LNCAP (cell line): ENCODE measurements around the gene OMD.

ENCODE experiments used
- TF ChIP-seq, protein P1 (sequence below): fragments of 450-650 bp; IDR thresholded peaks from 2 replicates; pipeline ENCODE4 v1.5.1; 2017; ENCODE audit warnings: mild to moderate bottlenecking

OMD gene

DNA sequence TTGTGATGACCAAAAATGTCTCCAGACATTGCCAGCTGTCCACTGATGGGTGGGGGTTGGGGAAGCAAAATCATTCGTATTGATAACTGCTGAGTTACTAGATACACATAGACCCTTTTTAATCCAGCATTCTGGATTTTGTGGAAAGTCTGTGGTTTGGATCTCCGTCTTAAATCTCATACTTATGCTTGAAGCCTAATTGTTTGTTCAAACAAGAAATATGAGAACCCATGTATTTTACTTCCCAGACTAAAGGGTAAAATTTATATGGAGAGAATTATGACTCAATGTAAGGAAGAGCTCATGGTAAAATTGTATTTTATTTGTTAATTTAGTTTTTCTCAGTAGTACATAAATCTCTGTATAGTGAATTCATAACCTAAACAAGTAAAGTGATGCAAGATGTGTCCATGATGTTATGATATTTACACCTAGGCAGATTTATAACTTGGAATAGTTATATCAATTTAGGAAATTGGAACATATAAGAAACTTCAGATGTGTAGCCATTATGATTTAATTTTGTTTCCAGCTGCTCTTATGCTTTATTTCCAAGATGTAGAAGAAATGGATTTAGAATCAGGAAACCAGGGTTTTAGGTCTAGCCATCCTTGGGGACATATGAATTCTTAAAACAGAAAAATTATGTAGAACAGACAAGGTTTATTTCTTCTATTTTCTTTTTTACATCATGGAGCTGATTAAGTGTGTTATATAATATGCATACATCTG lies 15.4 kb downstream of the OMD start:
- TF ChIP-seq, protein P1, sequence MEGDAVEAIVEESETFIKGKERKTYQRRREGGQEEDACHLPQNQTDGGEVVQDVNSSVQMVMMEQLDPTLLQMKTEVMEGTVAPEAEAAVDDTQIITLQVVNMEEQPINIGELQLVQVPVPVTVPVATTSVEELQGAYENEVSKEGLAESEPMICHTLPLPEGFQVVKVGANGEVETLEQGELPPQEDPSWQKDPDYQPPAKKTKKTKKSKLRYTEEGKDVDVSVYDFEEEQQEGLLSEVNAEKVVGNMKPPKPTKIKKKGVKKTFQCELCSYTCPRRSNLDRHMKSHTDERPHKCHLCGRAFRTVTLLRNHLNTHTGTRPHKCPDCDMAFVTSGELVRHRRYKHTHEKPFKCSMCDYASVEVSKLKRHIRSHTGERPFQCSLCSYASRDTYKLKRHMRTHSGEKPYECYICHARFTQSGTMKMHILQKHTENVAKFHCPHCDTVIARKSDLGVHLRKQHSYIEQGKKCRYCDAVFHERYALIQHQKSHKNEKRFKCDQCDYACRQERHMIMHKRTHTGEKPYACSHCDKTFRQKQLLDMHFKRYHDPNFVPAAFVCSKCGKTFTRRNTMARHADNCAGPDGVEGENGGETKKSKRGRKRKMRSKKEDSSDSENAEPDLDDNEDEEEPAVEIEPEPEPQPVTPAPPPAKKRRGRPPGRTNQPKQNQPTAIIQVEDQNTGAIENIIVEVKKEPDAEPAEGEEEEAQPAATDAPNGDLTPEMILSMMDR: no peak

DNA sequence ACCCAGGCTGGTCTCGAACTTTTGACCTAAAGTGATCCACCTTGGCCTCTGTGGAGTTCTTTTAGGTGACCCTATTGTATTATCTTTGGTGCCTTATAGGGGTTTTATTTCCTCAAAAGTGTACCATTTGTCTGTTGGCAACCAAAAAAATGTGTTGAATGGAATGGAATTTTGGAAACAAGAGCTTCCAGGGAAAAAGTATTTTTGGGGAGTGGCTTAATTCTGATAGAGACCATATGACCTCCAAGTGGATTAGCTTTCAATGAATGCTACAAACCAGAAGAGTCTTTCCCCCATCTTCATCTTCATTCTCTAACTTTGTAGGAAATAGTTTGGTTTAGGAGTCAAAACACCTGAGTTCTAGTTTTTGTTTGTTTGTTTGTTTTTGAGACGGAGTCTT lies 16.5 kb downstream of the OMD start:
- TF ChIP-seq, protein P1: no peak

DNA sequence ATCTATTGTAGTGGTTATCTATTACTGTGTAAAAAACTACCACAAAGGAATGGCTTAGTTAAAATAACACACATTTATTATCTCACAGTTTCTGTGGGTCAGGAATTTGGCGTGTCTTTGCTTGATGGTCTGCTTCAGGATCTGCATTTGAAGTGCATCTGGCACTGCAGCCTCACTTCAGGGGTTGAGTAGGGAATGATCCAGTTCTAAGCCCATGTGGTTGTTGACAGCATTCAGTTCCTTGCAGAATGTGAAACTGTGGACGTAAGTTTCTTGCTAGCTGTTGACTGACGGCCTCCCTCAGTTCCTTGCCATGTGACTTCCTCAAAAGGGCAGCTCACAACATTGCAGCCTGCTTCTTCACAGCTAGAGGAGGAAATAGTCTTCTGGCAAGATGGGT lies 17.8 kb downstream of the OMD start:
- TF ChIP-seq, protein P1: no peak

DNA sequence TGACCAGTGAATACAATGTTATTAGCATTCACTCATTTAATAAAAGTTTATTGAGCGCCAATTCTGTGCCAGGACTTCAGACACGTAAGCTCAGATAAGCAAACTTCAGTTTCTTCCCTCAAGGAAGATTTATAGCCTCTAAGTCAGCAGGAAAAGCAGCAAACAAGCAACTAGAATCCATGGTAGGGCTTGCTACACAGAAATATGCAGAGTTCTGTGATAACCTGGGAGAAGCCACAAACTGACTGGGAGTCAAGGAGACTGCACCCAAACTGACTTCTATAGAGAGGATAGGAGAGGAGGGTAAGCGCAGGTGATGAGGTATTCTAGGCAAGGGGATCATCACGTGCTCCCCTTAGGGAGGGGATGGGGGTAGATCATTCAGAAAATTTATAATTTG lies 18.5 kb downstream of the OMD start:
- TF ChIP-seq, protein P1: no peak

DNA sequence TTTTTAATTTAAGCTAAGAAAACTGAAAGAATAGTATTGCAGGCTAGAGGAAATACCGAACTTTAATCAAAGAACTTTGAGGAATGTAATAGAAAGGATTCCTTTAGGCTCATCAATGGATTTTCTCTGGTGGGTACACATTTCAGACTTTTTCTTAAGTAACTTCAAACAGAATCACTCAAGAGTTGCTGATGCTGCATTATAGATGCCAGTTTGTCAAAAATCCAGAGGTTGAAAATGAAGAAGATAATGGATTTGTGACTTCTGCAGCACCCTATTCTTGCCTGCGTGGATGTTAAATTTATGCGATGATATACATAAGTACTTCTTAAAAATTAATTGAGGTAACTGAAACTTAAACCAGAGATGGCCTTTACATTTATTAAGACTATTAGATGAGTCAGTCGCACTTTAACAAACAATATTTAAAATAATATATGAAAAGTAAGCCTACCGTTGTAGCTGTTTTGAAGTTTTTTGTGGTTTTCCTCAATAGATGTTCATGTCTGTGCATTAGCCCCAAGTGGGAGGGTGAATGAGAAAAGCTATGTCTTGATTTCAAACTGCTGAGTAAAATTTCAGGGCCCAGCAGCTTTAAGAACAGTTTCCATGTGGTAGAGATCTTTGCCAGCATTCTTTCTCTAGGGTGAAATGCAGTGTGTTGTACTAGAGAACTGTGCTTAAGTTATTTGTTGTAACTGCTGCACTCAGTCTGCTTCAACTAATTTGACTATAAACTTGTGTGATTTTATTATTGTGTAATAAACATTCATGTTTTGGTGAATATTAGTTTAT lies 20.0 kb downstream of the OMD start, which contains the start of gene OGN:
Gene OGN (minus strand): TSS at position 537 of the 795 bp plus-strand sequence. CDS start 1,171 bp downstream, outside the sequence.
- TF ChIP-seq, protein P1: no peak

DNA sequence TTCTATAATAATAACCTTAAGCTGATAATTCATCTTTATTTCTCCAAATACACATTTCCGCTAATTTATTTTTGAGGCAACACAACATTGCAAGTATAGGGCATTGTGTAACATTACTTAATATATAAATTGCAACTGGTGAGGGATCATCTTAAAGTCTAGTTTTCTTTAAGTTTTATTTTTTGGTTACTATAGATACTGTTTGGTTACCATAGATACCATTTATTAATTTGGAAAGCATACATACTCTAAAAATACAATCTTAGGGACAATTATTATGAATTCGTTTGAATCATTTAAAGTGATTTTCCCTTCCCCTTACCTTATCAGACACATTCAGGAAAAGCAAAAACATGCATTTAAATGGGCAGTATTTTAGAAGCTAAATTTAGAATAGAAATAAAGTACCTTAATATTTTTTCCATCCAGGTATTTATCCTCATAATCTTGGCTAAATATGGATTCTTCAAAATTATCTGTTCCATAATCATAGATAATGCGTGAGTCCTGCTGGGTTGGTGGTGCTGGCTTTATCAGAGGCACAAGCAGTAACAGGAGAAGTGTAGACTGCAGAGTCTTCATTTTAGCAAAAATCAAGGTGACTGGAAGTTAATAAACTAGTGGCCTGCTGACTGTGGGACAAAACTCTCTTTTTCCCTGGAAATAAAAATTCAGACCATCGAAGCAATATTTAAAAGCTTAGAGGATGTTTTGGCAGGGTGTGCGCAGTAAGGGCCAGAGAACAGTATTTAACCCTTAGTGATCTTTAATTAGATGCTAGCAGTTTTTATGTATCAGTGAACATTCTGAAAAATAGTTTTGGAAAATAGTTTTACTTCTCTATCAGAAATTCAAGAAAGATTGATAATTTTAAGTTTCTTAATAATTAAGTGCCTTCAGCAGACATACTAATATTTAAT lies 21.2 kb downstream of the OMD start:
- TF ChIP-seq, protein P1: no peak

DNA sequence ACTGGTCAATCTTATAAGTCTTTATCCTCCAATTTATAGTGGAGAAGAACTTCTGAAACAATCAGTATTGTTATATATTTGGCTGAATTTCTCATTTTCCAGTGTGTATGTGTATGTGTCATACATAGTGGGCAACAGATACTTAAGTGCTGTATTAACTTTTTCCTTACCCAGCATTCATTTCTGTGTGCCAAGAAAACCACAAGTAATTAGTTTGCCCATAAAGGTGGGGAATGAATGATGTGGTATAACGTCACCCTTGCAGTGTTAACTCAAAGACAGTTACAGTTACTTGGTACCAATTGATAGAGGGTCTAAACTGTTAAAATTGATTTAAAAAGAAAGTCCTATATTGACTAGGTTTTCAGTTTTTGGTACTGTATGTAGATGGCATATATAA lies 21.9 kb downstream of the OMD start:
- TF ChIP-seq, protein P1: no peak
